ENCODE measurements around the gene KRTAP10-5.
"Not testable (repeated sequence)": the region's sequence is repeated elsewhere in the genome, so short reads cannot be mapped to it uniquely, and the experiment has no call there.

KRTAP10-5 gene

DNA sequence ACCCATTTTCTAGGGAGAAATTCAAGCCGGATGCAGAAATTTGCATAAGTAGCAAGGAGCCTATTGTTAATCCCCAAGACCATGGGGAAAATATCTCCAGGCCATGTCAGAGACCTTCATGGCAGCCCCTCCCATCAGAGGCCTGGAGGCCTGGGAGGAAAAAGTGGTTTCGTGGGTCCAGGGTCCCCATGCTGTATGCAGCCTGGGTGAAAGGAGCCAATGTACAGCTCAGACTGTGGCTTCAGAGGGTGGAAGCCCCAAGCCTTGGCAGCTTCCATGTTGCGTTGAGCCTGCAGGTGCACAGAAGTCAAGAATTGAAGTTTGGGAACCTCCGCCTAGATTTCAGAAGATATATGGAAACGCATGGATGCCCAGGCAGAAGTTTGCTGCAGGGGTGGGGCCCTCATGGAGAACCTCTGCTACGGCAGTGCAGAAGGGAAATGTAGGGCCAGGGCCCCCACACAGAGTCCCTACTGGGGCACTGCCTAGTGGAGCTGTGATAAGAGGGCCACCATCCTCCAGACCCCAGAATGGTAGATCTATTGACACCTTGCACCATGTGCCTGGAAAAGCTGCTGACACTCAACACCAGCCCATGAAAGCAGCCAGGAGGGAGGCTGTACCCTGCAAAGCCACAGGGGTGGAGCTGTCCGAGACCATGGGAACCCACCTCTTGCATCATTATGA lies 29.9 kb upstream of the KRTAP10-5 start:
- H3K4me3 ChIP-seq (ENCODE audit: low read length); H3K27ac ChIP-seq (ENCODE audit: low read depth, low read length); H3K9ac ChIP-seq (ENCODE audit: low read depth, low read length); H3K27me3 ChIP-seq (ENCODE audit: insufficient read depth, low read length); H3K4me1 ChIP-seq (ENCODE audit: insufficient read depth, low read length); H3K36me3 ChIP-seq (ENCODE audit: insufficient read depth, low read length): not testable (repeated sequence)
- peaks cover 17% of the 10 kb centered on the region for H3K9me3 ChIP-seq (ENCODE audit: insufficient read depth, low read depth, low read length)
- WGBS, result 94% methylated on average over 7 of the region's 7 CpGs

DNA sequence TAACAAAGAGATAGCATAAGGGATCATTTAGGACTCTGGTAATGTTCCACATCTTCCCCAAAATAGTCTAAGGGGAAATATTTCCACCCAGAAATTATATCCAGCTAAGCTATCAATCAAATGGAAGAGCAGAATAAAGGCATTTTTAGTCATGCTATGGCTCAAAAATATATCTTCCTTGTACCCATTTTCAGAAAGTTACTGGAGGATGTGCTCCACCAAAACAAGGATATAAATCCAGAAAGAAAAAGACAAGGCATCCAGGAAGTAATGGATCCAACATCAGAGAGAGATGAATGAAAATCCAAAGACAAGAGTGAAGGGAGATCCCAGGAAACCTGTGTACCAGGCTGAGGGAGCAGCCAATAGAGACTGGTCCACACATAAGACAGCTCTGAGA lies 28.8 kb upstream of the KRTAP10-5 start:
- no peaks in the 10 kb centered on the region for H3K36me3 ChIP-seq (ENCODE audit: insufficient read depth, low read length)
- H3K4me1 ChIP-seq (ENCODE audit: insufficient read depth, low read length), result no peaks in the 10 kb centered on the region
- peaks cover 17% of the 10 kb centered on the region for H3K9me3 ChIP-seq (ENCODE audit: insufficient read depth, low read depth, low read length)
- no peak overlapping the region for H3K27ac ChIP-seq (ENCODE audit: low read depth, low read length)
- no peak overlapping the region for H3K4me3 ChIP-seq (ENCODE audit: low read length)
- no peaks in the 10 kb centered on the region for H3K27me3 ChIP-seq (ENCODE audit: insufficient read depth, low read length)
- H3K9ac ChIP-seq (ENCODE audit: low read depth, low read length), result no peak overlapping the region

GRCh38 chr21:44606495-44606894 lies 26.1 kb upstream of the KRTAP10-5 start:
- no peak overlapping the region for H3K27ac ChIP-seq (ENCODE audit: low read depth, low read length)
- H3K9ac ChIP-seq (ENCODE audit: low read depth, low read length), result no peak overlapping the region
- no peaks in the 10 kb centered on the region for H3K4me1 ChIP-seq (ENCODE audit: insufficient read depth, low read length)
- H3K36me3 ChIP-seq (ENCODE audit: insufficient read depth, low read length), result no peaks in the 10 kb centered on the region
- no peaks in the 10 kb centered on the region for H3K27me3 ChIP-seq (ENCODE audit: insufficient read depth, low read length)
- H3K9me3 ChIP-seq (ENCODE audit: insufficient read depth, low read depth, low read length), result peaks cover 13% of the 10 kb centered on the region
- H3K4me3 ChIP-seq (ENCODE audit: low read length), result no peak overlapping the region
- WGBS, result 91% methylated on average over 4 of the region's 4 CpGs

GRCh38 chr21:44603911-44604310 lies 23.5 kb upstream of the KRTAP10-5 start:
- H3K4me1 ChIP-seq (ENCODE audit: insufficient read depth, low read length), result no peaks in the 10 kb centered on the region
- WGBS, result 94% methylated on average over 8 of the region's 8 CpGs
- H3K4me3 ChIP-seq (ENCODE audit: low read length), result no peak overlapping the region
- H3K27me3 ChIP-seq (ENCODE audit: insufficient read depth, low read length), result no peaks in the 10 kb centered on the region
- no peaks in the 10 kb centered on the region for H3K36me3 ChIP-seq (ENCODE audit: insufficient read depth, low read length)
- no peak overlapping the region for H3K9ac ChIP-seq (ENCODE audit: low read depth, low read length)
- H3K27ac ChIP-seq (ENCODE audit: low read depth, low read length), result no peak overlapping the region
- peaks cover 3% of the 10 kb centered on the region; the same call in 1 of the 2 replicates for H3K9me3 ChIP-seq (ENCODE audit: insufficient read depth, low read depth, low read length)

- H3K9me3 ChIP-seq (ENCODE audit: insufficient read depth, low read depth, low read length), result peaks cover 3% of the 10 kb centered on the region; the same call in 1 of the 2 replicates
- H3K4me1 ChIP-seq (ENCODE audit: insufficient read depth, low read length), result peaks cover 5% of the 10 kb centered on the region
- no peak overlapping the region for H3K4me3 ChIP-seq (ENCODE audit: low read length)
- H3K27me3 ChIP-seq (ENCODE audit: insufficient read depth, low read length), result no peaks in the 10 kb centered on the region
- H3K9ac ChIP-seq (ENCODE audit: low read depth, low read length), result no peak overlapping the region
- 68% methylated on average over 17 of the region's 17 CpGs for WGBS
- no peaks in the 10 kb centered on the region for H3K36me3 ChIP-seq (ENCODE audit: insufficient read depth, low read length)
- no peak overlapping the region for H3K27ac ChIP-seq (ENCODE audit: low read depth, low read length)
These were observed 22.9 kb upstream of the KRTAP10-5 start for GRCh38 chr21:44603109-44603875.

DNA sequence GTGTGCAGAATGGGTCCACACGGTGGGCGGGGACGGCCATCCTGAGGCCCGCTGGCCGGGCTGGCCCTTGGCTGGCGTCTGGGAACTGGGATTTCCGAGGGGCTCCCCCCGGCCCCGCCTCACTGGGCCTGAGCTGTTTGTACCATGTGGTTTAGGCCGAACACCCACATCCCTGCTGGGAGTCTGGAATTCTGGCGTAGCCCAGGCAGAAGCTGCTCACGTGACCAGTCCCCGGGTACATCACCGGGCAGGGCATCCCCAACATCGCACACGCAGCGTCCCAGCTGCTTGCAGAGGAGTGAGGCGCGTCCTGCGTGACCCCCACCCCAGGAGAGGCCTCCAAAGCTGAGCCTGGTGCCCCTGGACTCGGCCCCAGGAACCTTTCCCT lies 22.1 kb upstream of the KRTAP10-5 start:
- H3K4me1 ChIP-seq (ENCODE audit: insufficient read depth, low read length), result peaks cover 12% of the 10 kb centered on the region
- no peak overlapping the region for H3K27ac ChIP-seq (ENCODE audit: low read depth, low read length)
- H3K4me3 ChIP-seq (ENCODE audit: low read length), result no peak overlapping the region
- 88% methylated on average over 20 of the region's 21 CpGs for WGBS
- H3K9me3 ChIP-seq (ENCODE audit: insufficient read depth, low read depth, low read length), result peaks cover 3% of the 10 kb centered on the region; the same call in 1 of the 2 replicates
- no peak overlapping the region for H3K9ac ChIP-seq (ENCODE audit: low read depth, low read length)
- no peaks in the 10 kb centered on the region for H3K36me3 ChIP-seq (ENCODE audit: insufficient read depth, low read length)
- H3K27me3 ChIP-seq (ENCODE audit: insufficient read depth, low read length), result no peaks in the 10 kb centered on the region

GRCh38 chr21:44601596-44602462 lies 21.4 kb upstream of the KRTAP10-5 start:
- no peak overlapping the region for H3K27ac ChIP-seq (ENCODE audit: low read depth, low read length)
- 87% methylated on average over 23 of the region's 23 CpGs for WGBS
- H3K27me3 ChIP-seq (ENCODE audit: insufficient read depth, low read length), result no peaks in the 10 kb centered on the region

GRCh38 chr21:44601091-44601490 lies 20.7 kb upstream of the KRTAP10-5 start:
- not testable (repeated sequence) for H3K9me3 ChIP-seq (ENCODE audit: insufficient read depth, low read depth, low read length); H3K4me3 ChIP-seq (ENCODE audit: low read length); H3K27ac ChIP-seq (ENCODE audit: low read depth, low read length); H3K27me3 ChIP-seq (ENCODE audit: insufficient read depth, low read length); H3K9ac ChIP-seq (ENCODE audit: low read depth, low read length); H3K36me3 ChIP-seq (ENCODE audit: insufficient read depth, low read length)
- WGBS, result 88% methylated on average over 10 of the region's 10 CpGs
- peaks cover 13% of the 10 kb centered on the region for H3K4me1 ChIP-seq (ENCODE audit: insufficient read depth, low read length)

More at GRCh38 chr21:44601596-44602462, 21.4 kb upstream of the KRTAP10-5 start:
- Histone ChIP-seq H3K36me3 (ENCODE audit: insufficient read depth, low read length) (no peaks in the 10 kb centered on the region), H3K4me3 (ENCODE audit: low read length) (no peak overlapping the region), H3K9me3 (ENCODE audit: insufficient read depth, low read depth, low read length) (peaks cover 3% of the 10 kb centered on the region; the same call in 1 of the 2 replicates), H3K4me1 (ENCODE audit: insufficient read depth, low read length) (peaks cover 13% of the 10 kb centered on the region), H3K9ac (ENCODE audit: low read depth, low read length) (no peak overlapping the region)

DNA sequence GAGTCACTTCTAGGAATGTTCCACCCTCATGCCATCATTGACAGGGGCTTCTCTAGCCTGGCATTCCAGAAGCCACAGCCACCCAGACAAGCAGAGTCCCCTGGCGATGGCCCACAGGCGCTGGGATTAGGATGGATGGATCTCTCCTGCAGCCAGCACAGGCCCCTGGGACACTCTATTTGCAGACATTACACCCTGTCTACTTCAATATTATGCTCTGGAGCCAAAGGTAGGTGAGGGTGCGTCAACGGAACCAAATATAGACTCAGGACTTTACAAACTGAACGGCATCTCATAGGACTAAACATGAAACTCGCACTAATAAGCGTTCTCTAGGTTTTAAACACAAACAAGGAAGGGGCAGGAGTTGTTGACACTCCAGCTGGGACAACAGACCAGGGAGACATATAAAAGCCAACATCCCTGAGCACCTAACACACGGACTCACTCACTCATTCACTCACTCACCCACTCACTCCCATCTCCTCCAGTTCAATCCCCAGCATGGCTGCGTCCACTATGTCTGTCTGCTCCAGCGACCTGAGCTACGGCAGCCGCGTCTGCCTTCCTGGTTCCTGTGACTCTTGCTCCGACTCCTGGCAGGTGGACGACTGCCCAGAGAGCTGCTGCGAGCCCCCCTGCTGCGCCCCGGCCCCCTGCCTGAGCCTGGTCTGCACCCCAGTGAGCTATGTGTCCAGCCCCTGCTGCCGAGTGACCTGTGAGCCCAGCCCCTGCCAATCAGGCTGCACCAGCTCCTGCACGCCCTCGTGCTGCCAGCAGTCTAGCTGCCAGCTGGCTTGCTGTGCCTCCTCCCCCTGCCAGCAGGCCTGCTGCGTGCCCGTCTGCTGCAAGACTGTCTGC lies 19.9 kb upstream of the KRTAP10-5 start, which contains the start of gene KRTAP10-7:
Gene KRTAP10-7 (plus strand): TSS at position 480 of the 861 bp plus-strand sequence. CDS start 25 bp downstream, at position 505.
- H3K4me3 ChIP-seq (ENCODE audit: low read length); H3K9me3 ChIP-seq (ENCODE audit: insufficient read depth, low read depth, low read length); H3K9ac ChIP-seq (ENCODE audit: low read depth, low read length); H3K27me3 ChIP-seq (ENCODE audit: insufficient read depth, low read length); H3K36me3 ChIP-seq (ENCODE audit: insufficient read depth, low read length); H3K27ac ChIP-seq (ENCODE audit: low read depth, low read length): not testable (repeated sequence)
- 90% methylated on average over 21 of the region's 23 CpGs for WGBS
- H3K4me1 ChIP-seq (ENCODE audit: insufficient read depth, low read length), result peaks cover 13% of the 10 kb centered on the region

DNA sequence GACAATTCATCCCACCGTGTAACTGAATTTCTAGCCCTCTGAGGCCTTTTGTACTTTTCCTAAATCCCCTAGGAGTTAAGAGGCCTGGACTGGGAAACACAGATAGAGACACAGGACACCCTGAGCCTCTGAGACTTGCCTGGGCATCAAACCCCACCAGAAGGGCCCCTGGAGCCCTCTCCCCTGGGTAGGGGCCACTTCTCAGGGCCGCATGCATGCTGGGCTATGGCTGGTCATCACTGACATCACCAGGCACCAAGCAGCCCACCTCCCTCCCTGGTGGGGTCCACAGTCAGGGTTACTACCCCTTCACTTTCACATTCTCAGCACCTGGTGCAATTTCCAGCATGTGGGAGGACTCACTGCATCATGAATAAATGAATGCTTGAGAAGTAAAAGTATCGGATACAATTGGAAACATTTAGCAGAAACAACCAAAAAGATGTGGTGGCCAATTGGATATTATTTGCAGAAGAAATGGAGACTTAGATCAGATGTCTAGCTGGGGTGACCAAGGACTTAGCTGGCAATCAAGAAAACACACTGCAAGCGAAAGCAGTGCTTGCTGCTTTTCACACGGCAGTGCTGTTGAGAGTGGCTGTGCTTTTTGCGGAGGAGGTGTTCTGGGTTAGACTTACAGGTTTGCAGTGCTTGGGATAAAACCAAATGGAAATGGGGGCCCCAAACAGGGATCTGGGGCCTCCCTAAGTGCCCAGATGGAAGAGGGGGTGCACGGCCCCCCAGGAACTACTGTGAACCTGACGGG lies 19.0 kb upstream of the KRTAP10-5 start:
- H3K36me3 ChIP-seq (ENCODE audit: insufficient read depth, low read length), result no peaks in the 10 kb centered on the region
- WGBS, result 81% methylated on average over 8 of the region's 8 CpGs
- no peak overlapping the region for H3K27ac ChIP-seq (ENCODE audit: low read depth, low read length)
- no peaks in the 10 kb centered on the region for H3K9me3 ChIP-seq (ENCODE audit: insufficient read depth, low read depth, low read length)
- H3K4me3 ChIP-seq (ENCODE audit: low read length), result no peak overlapping the region
- H3K4me1 ChIP-seq (ENCODE audit: insufficient read depth, low read length), result peaks cover 13% of the 10 kb centered on the region
- H3K9ac ChIP-seq (ENCODE audit: low read depth, low read length), result no peak overlapping the region
- no peaks in the 10 kb centered on the region for H3K27me3 ChIP-seq (ENCODE audit: insufficient read depth, low read length)

Data from HUES64 (cell line).